GM18861 (cell line): Measurements from ENCODE around the gene OR6C68.
"Not testable (repeated sequence)": the region's sequence is repeated elsewhere in the genome, so short reads cannot be mapped to it uniquely, and the experiment has no call there.

ENCODE experiments used
- ATAC-seq: cut with Tn5 transposase; IDR thresholded peaks from one replicate; pipeline ENCODE4 v1.9.1; 2021; ENCODE audit not compliant: unreplicated experiment

OR6C68 gene

DNA sequence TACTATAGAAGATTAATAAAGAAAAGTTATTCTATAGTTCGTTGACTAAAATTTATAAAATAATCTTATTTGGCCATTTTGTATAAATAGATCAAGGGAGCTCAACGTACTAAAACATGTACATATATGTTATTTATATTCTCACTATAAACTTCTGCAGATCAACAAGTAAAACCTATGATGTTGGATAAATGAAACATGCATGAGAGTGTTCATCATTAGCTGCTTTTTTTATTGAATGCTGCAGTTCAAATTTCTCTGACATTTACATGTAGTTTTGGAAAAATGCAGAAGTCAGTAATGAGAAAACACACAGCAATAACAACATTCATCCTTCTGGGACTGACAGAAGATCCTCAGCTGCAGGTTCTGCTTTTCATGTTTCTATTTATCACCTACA lies at the start of gene OR6C68:
TSS of gene OR6C68 (plus strand) at position 301 of the 400 bp plus-strand sequence. CDS start at position 301, 0 bp downstream.
- ATAC-seq = no peak

DNA sequence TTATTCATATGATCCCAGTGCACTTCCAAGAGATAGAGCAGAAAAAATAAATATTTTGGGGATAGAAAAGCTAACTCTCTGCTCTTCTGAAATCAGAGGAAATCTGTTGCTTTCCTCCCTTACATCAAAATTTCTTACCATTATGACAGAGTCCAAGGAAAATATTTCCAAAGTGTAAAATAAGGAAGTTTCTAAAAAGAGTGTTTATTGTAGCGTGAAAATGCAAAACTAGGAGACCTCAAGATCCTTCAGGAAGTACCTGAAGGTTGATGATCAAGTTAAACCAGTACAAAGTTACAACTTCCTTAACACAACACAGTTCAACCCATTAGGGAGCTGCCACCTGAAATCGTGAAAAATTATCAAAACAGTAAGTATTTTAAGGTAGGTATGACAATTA lies 48.4 kb upstream of the OR6C68 start, which contains the start of gene OR6C2:
TSS of gene OR6C2 (plus strand) at position 301 of the 400 bp plus-strand sequence. CDS start 8,138 bp downstream, outside the sequence.
- no peak for ATAC-seq

DNA sequence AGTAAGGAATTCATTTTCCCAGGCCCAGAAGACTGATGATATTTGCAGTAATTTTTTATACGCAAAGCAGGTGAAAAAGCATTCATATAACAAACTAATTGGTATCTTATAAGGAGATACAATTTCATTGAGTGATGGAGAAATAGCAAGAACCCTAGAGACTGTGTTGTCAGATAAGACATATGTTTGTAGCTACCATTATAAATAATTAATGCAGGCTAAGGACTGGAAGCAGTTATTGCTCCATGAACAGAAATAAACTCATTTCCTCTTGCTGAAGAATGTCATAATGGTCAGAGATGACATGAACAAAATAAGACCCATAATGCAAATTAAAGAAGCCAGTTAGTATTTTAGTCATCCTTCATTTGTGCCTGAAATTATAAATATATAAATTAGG lies 46.8 kb upstream of the OR6C68 start:
- ATAC-seq = no peak

DNA sequence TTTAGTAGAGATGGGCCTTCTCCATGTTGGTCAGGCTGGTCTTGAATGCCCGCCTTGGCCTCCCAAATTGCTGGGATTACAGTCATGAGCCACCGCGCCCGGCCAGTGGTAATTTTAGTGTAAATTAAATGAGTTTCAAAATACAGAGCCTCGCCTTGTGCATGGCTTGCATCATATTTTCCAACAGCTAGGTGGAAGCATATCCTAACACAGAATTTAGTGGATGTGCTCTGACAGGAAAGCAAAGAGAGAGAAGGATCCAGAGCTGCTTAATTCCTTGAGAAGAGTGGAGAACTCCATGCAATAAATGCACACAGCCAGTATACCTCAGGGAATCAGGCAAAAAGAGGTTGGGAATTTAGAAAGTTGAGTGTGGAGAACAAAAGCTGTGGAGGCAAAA lies 45.9 kb upstream of the OR6C68 start:
- no peak for ATAC-seq

DNA sequence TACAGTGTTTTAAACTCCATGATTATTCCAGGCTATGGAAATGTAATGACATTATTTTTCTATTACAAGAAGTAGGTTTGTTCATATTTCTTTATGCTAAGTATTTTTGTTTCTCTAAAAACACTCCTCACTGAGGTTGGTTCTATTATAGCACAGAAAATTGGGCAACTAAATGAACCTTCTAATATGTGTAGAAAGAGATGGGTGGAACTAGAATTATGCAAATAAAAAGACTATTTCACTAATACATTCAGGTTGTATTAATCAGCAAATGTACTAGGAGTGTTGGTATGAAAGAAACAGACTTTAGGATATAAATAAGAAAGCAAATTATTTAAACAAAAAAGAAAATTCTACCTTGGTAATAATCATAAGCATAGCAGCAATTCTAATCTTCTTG lies 43.4 kb upstream of the OR6C68 start:
- ATAC-seq = no peak

DNA sequence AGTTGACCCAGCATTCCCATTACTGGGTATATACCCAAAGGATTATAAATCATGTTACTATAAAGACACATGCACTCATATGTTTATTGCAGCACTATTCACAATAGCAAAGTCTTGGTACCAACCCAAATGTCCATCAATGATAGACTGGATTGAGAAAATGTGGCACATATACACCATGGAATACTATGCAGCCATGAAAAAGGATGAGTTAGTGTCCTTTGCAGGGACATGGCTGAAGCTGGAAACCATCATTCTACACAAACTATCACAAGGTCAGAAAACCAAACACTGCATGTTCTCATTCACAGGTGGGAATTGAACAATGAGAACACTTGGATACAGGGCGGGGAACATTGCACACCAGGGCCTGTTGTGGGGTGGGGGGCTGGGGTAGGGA lies 27.3 kb upstream of the OR6C68 start:
- not testable (repeated sequence) for ATAC-seq

DNA sequence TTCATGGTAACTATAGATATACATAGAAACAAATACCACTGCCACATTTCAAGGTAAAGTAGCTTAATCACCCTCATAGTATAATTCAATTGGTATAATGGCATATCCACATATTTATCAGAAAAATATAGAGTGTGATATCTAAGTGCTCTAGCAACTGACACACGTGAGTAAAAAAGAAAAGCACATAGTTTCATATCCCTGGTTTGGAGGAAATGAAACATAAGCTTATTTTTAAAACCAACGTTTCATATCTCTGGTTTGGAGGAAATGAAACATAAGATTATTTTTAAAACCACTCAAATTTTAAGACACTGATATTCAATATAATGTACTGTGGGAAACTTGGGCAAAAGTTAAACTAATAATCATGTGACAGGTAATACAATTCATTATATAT lies 24.3 kb upstream of the OR6C68 start:
- no peak for ATAC-seq

DNA sequence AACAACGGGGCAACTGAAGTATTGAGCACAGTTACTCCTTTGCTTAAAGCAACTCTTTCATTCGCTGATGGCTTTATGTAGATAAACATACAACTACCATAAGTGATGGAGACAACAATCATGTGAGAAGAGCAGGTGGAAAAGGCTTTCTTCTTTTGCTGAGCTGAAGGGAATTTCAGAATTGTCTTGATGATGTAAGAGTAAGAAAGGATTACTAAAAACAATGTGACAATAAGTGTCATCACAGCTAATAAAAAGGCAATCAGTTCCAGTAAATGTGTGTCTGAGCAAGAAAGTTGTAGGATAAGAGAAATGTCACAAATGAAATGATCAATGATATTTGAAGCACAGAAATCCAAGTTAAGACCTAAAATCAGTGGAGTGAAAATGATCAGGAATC lies 22.9 kb upstream of the OR6C68 start:
- ATAC-seq = no peak

DNA sequence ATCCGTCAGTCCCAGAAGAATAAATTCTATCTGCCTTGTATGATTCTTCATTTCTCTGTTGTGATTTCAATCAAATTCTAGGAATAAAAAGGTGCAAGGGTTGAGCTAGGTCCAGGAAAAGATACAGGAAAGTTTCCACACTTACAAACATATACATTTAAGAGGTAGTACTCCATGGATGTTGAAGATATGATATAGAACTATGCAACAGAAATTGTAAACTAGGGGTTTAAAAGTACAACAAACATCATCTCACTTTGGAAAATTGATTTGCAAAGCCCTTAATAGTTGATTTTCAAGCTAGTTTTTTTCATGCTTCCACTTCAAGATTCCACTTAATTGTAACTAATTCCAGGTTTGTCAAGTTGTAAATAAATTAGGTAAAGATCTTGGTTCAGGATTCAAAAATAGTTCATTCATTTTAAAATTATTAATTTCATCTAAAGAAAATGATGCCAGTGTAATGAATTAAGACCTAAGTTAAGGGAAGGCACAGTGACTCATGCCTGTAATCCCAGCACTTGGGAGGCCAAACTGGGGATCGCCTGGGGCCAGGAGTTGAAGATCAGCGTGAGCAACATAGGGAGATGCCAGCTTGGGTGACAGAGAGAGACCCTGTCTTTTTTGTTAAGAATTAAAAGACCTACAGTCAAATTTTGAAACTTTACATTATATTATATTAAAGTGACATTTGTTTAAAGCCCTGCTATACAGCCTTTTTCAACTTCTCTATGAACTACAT lies 21.9 kb upstream of the OR6C68 start, which contains the start of gene OR6C70:
TSS of gene OR6C70 (minus strand) at position 51 of the 742 bp plus-strand sequence. CDS start at position 51, 0 bp downstream.
- no peak for ATAC-seq

DNA sequence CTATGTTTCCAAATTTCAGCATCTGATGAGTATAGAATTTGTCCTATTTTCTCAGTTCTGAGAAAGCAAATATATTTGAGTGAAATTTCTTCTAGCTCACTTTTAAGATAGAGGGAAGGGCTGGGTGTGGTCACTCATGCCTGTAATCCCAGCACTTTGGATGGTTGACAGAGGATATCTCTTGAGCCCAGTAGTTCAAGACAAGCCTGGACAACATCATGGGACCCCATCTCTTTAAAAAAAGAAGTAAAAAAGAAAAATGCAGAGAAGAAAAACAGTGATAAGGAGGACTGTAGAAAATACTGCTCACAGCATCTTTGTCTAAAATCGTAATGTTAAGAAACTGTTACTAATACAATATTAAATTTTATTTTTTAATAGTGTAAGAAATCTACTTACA lies 19.9 kb upstream of the OR6C68 start:
- ATAC-seq = no peak

DNA sequence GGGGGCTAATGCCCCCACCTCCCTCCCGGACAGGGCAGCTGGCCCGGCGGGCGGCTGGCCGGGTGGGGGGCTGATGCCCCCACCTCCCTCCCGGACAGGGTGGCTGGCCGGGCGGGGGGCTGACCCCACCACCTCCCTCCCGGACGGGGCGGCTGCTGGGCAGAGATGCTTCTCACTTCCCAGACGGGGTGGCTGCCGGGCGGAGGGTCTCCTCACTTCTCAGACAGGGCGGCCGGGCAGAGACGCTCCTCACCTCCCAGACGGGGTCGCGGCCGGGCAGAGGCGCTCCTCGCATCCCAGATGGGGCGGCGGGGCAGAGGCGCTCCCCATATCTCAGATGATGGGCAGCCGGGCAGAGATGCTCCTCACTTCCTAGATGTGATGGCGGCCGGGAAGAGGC lies 13.0 kb upstream of the OR6C68 start:
- ATAC-seq = not testable (repeated sequence)

DNA sequence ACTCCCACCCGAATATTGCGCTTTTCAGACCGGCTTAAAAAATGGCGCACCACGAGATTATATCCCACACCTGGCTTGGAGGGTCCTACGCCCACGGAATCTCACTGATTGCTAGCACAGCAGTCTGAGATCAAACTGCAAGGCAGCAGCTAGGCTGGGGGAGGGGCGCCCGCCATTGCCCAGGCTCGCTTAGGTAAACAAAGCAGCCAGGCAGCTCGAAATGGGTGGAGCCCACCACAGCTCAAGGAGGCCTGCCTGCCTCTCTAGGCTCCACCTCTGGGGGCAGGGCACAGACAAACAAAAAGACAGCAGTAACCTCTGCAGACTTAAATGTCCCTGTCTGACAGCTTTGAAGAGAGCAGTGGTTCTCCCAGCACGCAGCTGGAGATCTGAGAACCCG lies 7.9 kb upstream of the OR6C68 start:
- not testable (repeated sequence) for ATAC-seq

DNA sequence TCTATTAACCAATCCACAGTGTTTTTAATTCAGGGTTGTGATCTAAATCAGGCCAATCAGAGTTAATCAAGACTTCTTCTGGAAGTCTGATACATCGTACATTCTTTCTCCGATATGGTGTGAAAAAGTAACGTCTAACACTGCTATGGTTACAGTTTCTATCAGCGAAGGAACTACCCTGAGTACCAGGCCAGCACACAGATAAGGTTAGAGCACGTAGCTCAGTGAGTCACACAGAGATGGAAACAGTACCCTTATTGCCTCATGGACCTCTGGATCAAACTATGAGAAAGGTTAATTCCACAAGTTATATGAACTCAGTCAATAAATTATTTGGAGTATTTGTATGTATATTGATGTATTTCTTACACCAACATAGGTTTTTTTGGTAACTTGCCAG lies 3.3 kb downstream of the OR6C68 start:
- ATAC-seq = no peak

DNA sequence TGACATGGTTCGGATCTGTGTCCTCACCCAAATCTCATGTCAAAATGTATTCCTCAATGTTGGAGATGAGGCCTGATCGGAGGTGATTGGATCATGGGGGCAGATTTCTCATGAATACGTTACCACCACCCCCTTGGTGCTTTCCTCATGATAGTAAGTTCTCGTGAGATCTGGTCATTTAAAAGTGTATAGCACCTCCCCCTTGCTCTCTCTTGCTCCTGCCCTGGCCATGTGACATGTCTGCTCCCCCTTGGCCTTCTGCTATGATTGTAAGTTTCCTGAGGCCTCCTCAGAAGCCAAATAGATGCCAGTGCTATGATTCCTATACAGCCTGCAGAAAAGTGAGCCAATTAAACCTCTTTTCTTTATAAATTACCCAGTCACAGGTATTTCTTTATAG lies 7.1 kb downstream of the OR6C68 start:
- no peak for ATAC-seq

DNA sequence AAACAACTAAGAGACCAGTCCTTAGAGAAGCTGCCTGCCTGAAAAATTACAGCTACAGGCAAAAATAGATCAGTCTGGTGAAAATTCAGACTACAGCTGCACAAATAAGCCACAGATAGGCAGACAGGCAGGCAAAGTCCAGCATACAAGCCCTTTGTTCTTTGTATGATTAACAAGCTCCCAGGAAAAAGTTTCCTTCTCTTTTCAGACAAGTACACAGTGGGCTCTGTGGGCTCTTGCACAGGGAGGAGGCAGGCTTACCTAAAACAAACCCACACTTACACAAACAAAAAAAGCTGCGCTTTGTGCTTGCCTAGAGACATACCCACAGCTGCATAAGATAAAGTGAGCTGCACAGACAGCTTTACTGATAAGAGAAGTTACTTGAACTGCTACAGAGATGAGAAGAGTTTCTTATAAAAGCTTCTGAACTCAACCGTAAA lies 7.7 kb downstream of the OR6C68 start:
- ATAC-seq = no peak

DNA sequence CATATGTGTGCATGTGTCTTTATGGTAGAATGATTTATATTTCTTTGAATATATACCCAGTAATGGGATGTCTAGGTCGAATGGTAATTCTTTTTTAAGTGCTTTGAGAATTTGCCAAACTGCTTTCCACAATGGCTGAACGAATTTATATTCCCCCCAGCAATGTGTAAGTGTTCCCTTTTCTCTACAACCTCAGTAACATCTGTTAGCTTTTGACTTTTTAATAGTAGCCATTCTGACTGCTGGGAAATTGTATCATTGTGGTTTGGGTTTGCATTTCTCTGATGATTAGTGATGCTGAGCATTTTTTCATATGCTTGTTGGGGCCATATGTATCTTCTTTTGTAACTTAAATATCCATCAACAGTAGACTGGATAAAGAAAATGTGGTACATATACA lies 9.4 kb downstream of the OR6C68 start:
- no peak for ATAC-seq

DNA sequence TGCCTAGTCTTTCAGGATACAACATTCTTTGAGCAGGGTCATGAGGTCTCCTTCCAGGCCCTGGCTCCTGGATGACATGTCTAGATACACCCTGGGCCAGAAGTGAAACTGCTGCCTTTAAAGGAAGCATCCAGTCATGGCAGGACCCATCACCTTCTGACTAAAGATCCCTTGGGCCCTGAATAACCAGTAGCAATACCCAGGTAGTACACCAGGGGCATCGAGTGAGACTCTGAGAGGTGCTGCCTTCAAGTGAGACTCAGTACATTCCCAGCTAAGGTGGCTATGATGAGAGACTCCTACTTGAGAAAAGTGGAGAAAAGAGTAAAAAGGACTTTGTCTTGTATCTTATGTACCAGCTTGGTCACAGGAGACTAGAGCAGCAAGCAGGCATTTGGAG lies 23.5 kb downstream of the OR6C68 start:
- no peak for ATAC-seq

DNA sequence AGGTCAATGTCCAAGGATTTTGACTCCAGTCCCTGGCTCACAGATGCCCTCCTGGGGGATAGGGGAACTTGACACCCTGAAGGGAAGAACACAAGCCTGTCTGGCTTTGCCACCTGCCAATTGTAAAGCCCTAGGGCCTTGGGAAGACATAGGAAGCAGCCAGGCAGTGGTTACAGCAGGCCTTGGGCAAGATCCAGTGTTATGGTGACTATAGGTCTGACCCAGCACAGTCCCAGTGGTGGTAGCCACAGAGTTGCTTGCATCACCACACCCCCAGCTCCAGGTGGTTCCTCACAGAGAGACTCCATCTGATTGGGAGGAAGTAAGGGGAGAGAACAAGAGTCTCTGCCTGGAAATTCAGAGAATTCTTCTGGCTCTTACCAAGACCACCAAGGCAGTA lies 24.2 kb downstream of the OR6C68 start:
- no peak for ATAC-seq
